ENCODE data around the gene XRN2.

GRCh38 chr20:21323640-21324039 is 20.5 kb downstream of the XRN2 start:
- TF ChIP-seq EGR1 (IDR thresholded peaks at IDR 0.05), result no peak
- no peak for TF ChIP-seq FOXM1 (IDR thresholded peaks at IDR 0.05; ENCODE audit: borderline replicate concordance, low read depth)
- no peak for TF ChIP-seq CEBPB (IDR thresholded peaks at IDR 0.05)
- TF ChIP-seq CREB1 (IDR thresholded peaks at IDR 0.05; ENCODE audit: low read depth), result no peak
- TF ChIP-seq REST (IDR thresholded peaks at IDR 0.05; ENCODE audit: low read depth), result no peak

Measured in Ishikawa (cell line).